Measurements from ENCODE around the gene MTARC2.

- TF ChIP-seq CTCF (IDR thresholded peaks at IDR 0.05; ENCODE audit: insufficient read depth, low read length, poor library complexity, severe bottlenecking) (no peak), EZH2phosphoT487 (conservative IDR thresholded peaks at IDR 0.05; ENCODE audit: low read length) (no peak)
These were observed 41.6 kb upstream of the MTARC2 start for GRCh38 chr1:220706480-220706879.
